CD4-positive, alpha-beta T cell treated with Interleukin-21 for 1 hour (primary cell): ENCODE data around the gene NUDT1.

Experiments
- DNase-seq: peaks from one replicate; pipeline ENCODE4 v3.0.0-alpha.2; 2020

NUDT1 gene

GRCh38 chr7:2224934-2225333 is 17.1 kb upstream of the NUDT1 start:
- DNase-seq, result no peak

- DNase-seq, result no peak
Observed at GRCh38 chr7:2225336-2225735, 16.7 kb upstream of the NUDT1 start.

- no peak for DNase-seq
Observed at GRCh38 chr7:2225830-2226229, 16.2 kb upstream of the NUDT1 start.

GRCh38 chr7:2227699-2228098 is 14.3 kb upstream of the NUDT1 start:
- no peak for DNase-seq

GRCh38 chr7:2228921-2229320 is 13.1 kb upstream of the NUDT1 start:
- no peak for DNase-seq

GRCh38 chr7:2229467-2229866 is 12.6 kb upstream of the NUDT1 start:
- DNase-seq, result no peak

- DNase-seq, result no peak
Observed at GRCh38 chr7:2230226-2230625, 11.8 kb upstream of the NUDT1 start.

- no peak for DNase-seq
Observed at GRCh38 chr7:2230882-2231281, 11.1 kb upstream of the NUDT1 start.

GRCh38 chr7:2231992-2232765 is 9.8 kb upstream of the NUDT1 start:
- peak; percentile 18 for DNase-seq

GRCh38 chr7:2232766-2233520 is 9.1 kb upstream of the NUDT1 start, which contains the start of gene MAD1L1:
TSS of gene MAD1L1 (minus strand) at chr7:2232945. CDS start at chr7:2230133, 2,812 bp downstream.
- DNase-seq, result peak; percentile 90

- no peak for DNase-seq
Observed at GRCh38 chr7:2233926-2234325, 8.1 kb upstream of the NUDT1 start.

GRCh38 chr7:2237109-2237602 is 4.9 kb upstream of the NUDT1 start:
- peak; percentile 39 for DNase-seq

- DNase-seq, result no peak
Observed at GRCh38 chr7:2239242-2239641, 2.8 kb upstream of the NUDT1 start.

- no peak for DNase-seq
Observed at GRCh38 chr7:2242541-2243429, 759 bp downstream of the NUDT1 start.

- no peak for DNase-seq
Observed at GRCh38 chr7:2243458-2243857, 1.4 kb downstream of the NUDT1 start.

- DNase-seq, result no peak
Observed at GRCh38 chr7:2244404-2244995, 2.5 kb downstream of the NUDT1 start.

GRCh38 chr7:2245883-2246675 is 4.1 kb downstream of the NUDT1 start:
- DNase-seq, result no peak

- DNase-seq, result no peak
Observed at GRCh38 chr7:2247141-2247995, 5.3 kb downstream of the NUDT1 start.

GRCh38 chr7:2248984-2249694 is 7.1 kb downstream of the NUDT1 start:
- peak; percentile 25 for DNase-seq

- no peak for DNase-seq
Observed at GRCh38 chr7:2249744-2250323, 7.8 kb downstream of the NUDT1 start.
